Thyroid gland (tissue), 4 donors: ENCODE data around the gene WDCP. TPM values are rescaled to one million over a fixed set of nuclear protein-coding genes. Genes with fewer than 3 reads are reported as not detected.

Source experiments
- DNase-seq, 2 donors: peaks; one replicate each; pipeline ENCODE4 v3.0.0-alpha.2; 2019
- H3K27ac ChIP-seq, 3 donors: fragments of 200-600 bp; sonication (generic); 1 replicate in 2 of 3; 2 replicates in 1 of 3; pipeline ENCODE4 v1.5.1; 2016 to 2019; ENCODE audit warnings: mild to moderate bottlenecking in 1 of 3, moderate library complexity in 1 of 3
- H3K27me3 ChIP-seq: fragments of 200-600 bp; sonication (generic); one replicate; pipeline ENCODE4 v1.5.1; 2019
- H3K36me3 ChIP-seq, 2 donors: fragments of 200-600 bp; sonication (generic); one replicate each; pipeline ENCODE4 v1.5.1; 2016 to 2019
- H3K4me1 ChIP-seq, 2 donors: fragments of 200-600 bp; sonication (generic); one replicate each; pipeline ENCODE4 v1.5.1; 2017 to 2019
- H3K4me3 ChIP-seq, 3 donors: fragments of 200-600 bp; sonication (generic); replicated peaks in 1 of 3; 1 replicate in 2 of 3; 2 replicates in 1 of 3; pipeline ENCODE4 v1.5.1; 2016; ENCODE audit warnings: mild to moderate bottlenecking in 1 of 3
- H3K9me3 ChIP-seq: fragments of 200-600 bp; sonication (generic); one replicate; pipeline ENCODE4 v1.5.1; 2017
- CTCF ChIP-seq, 6 experiments: fragments of 200-600 bp in 3 of 6; fragments of 450-650 bp in 3 of 6; sonication (generic) in 3 of 6; IDR thresholded peaks; one replicate each; pipeline ENCODE4 v1.5.1; 2016 to 2019; ENCODE audit warnings: antibody characterized with exemption in 6 of 6, mild to moderate bottlenecking in 2 of 6, inconsistent platforms in 1 of 6, moderate library complexity in 1 of 6
- POLR2A ChIP-seq, 2 donors: fragments of 450-650 bp; IDR thresholded peaks; one replicate each; pipeline ENCODE4 v1.6.1; 2017; ENCODE audit warnings: antibody characterized with exemption in 2 of 2, mild to moderate bottlenecking in 2 of 2, moderate library complexity in 1 of 2
- WGBS, 2 donors: methylation state at CpG; one replicate each; pipeline ENCODE4 v1.1.5; 2017; 5-methylcytosine and 5-hydroxymethylcytosine counted together
- intact Hi-C: fragments of 100-400 bp; cut with DNase I; formaldehyde crosslinking; loops from one replicate; pipeline ENCODE4 v1.15.1; 2023
- total RNA-seq, 4 donors: library from RNA; depleted of rRNA; stranded (reverse); fragments of >200 nt; gene quantifications; one replicate each; pipeline ENCODE4 v1.2.3, GENCODE V29; 2016

Gene WDCP
- total RNA-seq, 4 donors from 2014 or later, result 3.0 to 6.0 (median 4.6) TPM

GRCh38 chr2:24012521-24013188 is 34.5 kb downstream of the WDCP start:
- TF ChIP-seq POLR2A (IDR thresholded peaks at IDR 0.05) (no peak), CTCF (IDR thresholded peaks at IDR 0.05) (no peak)
- Histone ChIP-seq H3K36me3 (no peaks in the 10 kb centered on the region), H3K4me3 (no peak overlapping the region), H3K27me3 (peaks cover 13% of the 10 kb centered on the region), H3K27ac (no peak overlapping the region), H3K9me3 (no peaks in the 10 kb centered on the region), H3K4me1 (peaks cover 4 to 9% of the 10 kb centered on the region in 2 donors)
- intact Hi-C loops, result no loop called here
- WGBS, 2 donors, result 76 to 79% methylated on average over 9 of the region's 9 CpGs
- DNase-seq, result no peak

- no peak overlapping the region for H3K27ac ChIP-seq
- DNase-seq, result no peak
- no peak overlapping the region for H3K4me3 ChIP-seq
- H3K9me3 ChIP-seq, result no peaks in the 10 kb centered on the region
- intact Hi-C loops, result no loop called here
- TF ChIP-seq POLR2A (IDR thresholded peaks at IDR 0.05) (no peak), CTCF (IDR thresholded peaks at IDR 0.05) (no peak)
- no peaks in the 10 kb centered on the region for H3K36me3 ChIP-seq
- peaks cover 13% of the 10 kb centered on the region for H3K27me3 ChIP-seq
- H3K4me1 ChIP-seq, result peaks cover 4 to 9% of the 10 kb centered on the region in 2 donors
- 84 to 86% methylated on average over 7 of the region's 7 CpGs for WGBS, 2 donors
These were observed 35.7 kb downstream of the WDCP start for GRCh38 chr2:24011250-24012104.

- no peaks in the 10 kb centered on the region for H3K36me3 ChIP-seq
- H3K9me3 ChIP-seq, result no peaks in the 10 kb centered on the region
- no peak overlapping the region for H3K27ac ChIP-seq
- intact Hi-C loops, result no loop called here
- peaks cover 13% of the 10 kb centered on the region for H3K27me3 ChIP-seq
- TF ChIP-seq CTCF (IDR thresholded peaks at IDR 0.05), result no peak
- no peak for TF ChIP-seq POLR2A (IDR thresholded peaks at IDR 0.05)
- H3K4me1 ChIP-seq, result peaks cover 4 to 9% of the 10 kb centered on the region in 2 donors
- H3K4me3 ChIP-seq, result no peak overlapping the region
- 58 to 61% methylated on average over 10 to 29 of the region's 37 CpGs for WGBS, 2 donors
- DNase-seq, result no peak
These were observed 36.5 kb downstream of the WDCP start for GRCh38 chr2:24010477-24011249.

GRCh38 chr2:24009680-24010476 is 37.3 kb downstream of the WDCP start, which contains the start of gene MFSD2B:
TSS of gene MFSD2B (plus strand) at chr2:24010085. CDS start at chr2:24010097, 12 bp downstream.
- peaks cover 4 to 9% of the 10 kb centered on the region in 2 donors for H3K4me1 ChIP-seq
- peak within 1 kb of the TSS in 1 of 3 donors; percentile 14 for H3K4me3 ChIP-seq
- peak in 1 of 2 donors; percentile 5 for DNase-seq
- no peaks in the 10 kb centered on the region for H3K9me3 ChIP-seq
- H3K27me3 ChIP-seq, result peaks cover 13% of the 10 kb centered on the region
- WGBS, 2 donors, result 3 to 10% methylated on average over 20 to 52 of the region's 75 CpGs
- H3K36me3 ChIP-seq, result no peaks in the 10 kb centered on the region
- H3K27ac ChIP-seq, result no peak within 1 kb of the TSS
- TF ChIP-seq CTCF (IDR thresholded peaks at IDR 0.05) (no peak), POLR2A (IDR thresholded peaks at IDR 0.05) (no peak)
- intact Hi-C loops, result no loop called here
